K562 (cell line): Measurements from ENCODE around the gene ATL2. TPM values are rescaled to one million over a fixed set of nuclear protein-coding genes. Genes with fewer than 3 reads are reported as not detected.

ENCODE experiments used
- ATF7 ChIP-seq: fragments of 450-650 bp; IDR thresholded peaks from 2 replicates; pipeline ENCODE4 v1.7.1; 2014; ENCODE audit warnings: mild to moderate bottlenecking, moderate library complexity
- CHD2 ChIP-seq: IDR thresholded peaks from 2 replicates; pipeline ENCODE4 v1.6.1; 2011; ENCODE audit warnings: low read depth, low read length
- CSDE1 ChIP-seq, 2 experiments: fragments of 450-650 bp; IDR thresholded peaks; 2 replicates each; pipeline ENCODE4 v1.6.1; 2016; ENCODE audit warnings: mild to moderate bottlenecking in 1 of 2
- DACH1 ChIP-seq: fragments of 450-650 bp; IDR thresholded peaks from 2 replicates; pipeline ENCODE4 v1.6.1; 2018; ENCODE audit not compliant: partially characterized antibody
- DIDO1 ChIP-seq: fragments of 450-650 bp; IDR thresholded peaks from 2 replicates; pipeline ENCODE4 v1.6.1; 2016; ENCODE audit warnings: low read depth, missing biosample characterization, missing genetic modification characterization
- DMBX1 ChIP-seq: fragments of 250-450 bp; sonication (Bioruptor Pico); IDR thresholded peaks from 2 replicates; pipeline ENCODE4 v1.8.0; 2022; ENCODE audit warnings: inconsistent platforms, mild to moderate bottlenecking, moderate library complexity, borderline replicate concordance
- EP300 ChIP-seq: IDR thresholded peaks from 2 replicates; pipeline ENCODE4 v1.6.1; 2012; ENCODE audit warnings: low read length, improper control_type of control experiment
- FOXA1 ChIP-seq: fragments of 450-650 bp; IDR thresholded peaks from 2 replicates; pipeline ENCODE4 v1.6.1; 2016; ENCODE audit warnings: mild to moderate bottlenecking, borderline replicate concordance
- HDAC1 ChIP-seq, 2 experiments: fragments of 450-650 bp; IDR thresholded peaks; 2 replicates each; pipeline ENCODE4 v1.6.1; 2016 to 2017; ENCODE audit warnings: inconsistent platforms in 1 of 2, mild to moderate bottlenecking in 1 of 2, moderate library complexity in 1 of 2
- MAFF ChIP-seq: IDR thresholded peaks from 2 replicates; pipeline ENCODE4 v1.6.1; 2012; ENCODE audit warnings: low read length, improper control_type of control experiment
- NFE2 ChIP-seq: IDR thresholded peaks from 2 replicates; pipeline ENCODE4 v1.6.1; 2014; ENCODE audit warnings: antibody characterized with exemption, low read depth
- NFE2L1 ChIP-seq: fragments of 450-650 bp; IDR thresholded peaks from 2 replicates; pipeline ENCODE4 v1.6.1; 2016; ENCODE audit warnings: missing genetic modification characterization, low read depth, mild to moderate bottlenecking, missing compliant biosample characterization, moderate library complexity, borderline replicate concordance
- PHF8 ChIP-seq: fragments of 200-600 bp; sonication (generic); IDR thresholded peaks from 2 replicates; pipeline ENCODE4 v1.6.1; 2012; ENCODE audit warnings: mixed run types, mild to moderate bottlenecking, inconsistent platforms, low read length, moderate library complexity, borderline replicate concordance
- SMAD1 ChIP-seq: fragments of 150-350 bp; IDR thresholded peaks from 2 replicates; pipeline ENCODE4 v1.6.1; 2014; ENCODE audit warnings: low read length, low read depth; ENCODE audit not compliant: partially characterized antibody
- TBP ChIP-seq: optimal IDR thresholded peaks from 2 replicates; pipeline ENCODE3; 2011; ENCODE audit warnings: low read depth, low read length, improper control_type of control experiment
- XRCC3 ChIP-seq: fragments of 450-650 bp; IDR thresholded peaks from 2 replicates; pipeline ENCODE4 v1.6.1; 2017; ENCODE audit warnings: mild to moderate bottlenecking, moderate library complexity
- ZNF639 ChIP-seq, 2 experiments: fragments of 200-800 bp in 1 of 2; sonication (Bioruptor generic) in 1 of 2; sonication (generic) in 1 of 2; formaldehyde crosslinking in 1 of 2; IDR thresholded peaks in 1 of 2; conservative IDR thresholded peaks in 1 of 2; 2 replicates each; pipeline versions ENCODE4 v1.5.0 to v1.6.1; 2016 to 2020; ENCODE audit warnings: missing compliant biosample characterization in 1 of 2, missing genetic modification characterization in 1 of 2, missing genetic modification reagents in 1 of 2
- ZNF707 ChIP-seq: fragments of 250-450 bp; sonication (Bioruptor Pico); conservative IDR thresholded peaks from 2 replicates; pipeline ENCODE4 v1.8.0; 2022; ENCODE audit warnings: inconsistent platforms, mild to moderate bottlenecking, moderate library complexity
- polyA plus RNA-seq, 8 experiments: library from polyadenylated mRNA; depleted of rRNA in 4 of 8; stranded (reverse) in 5 of 8; unstranded in 3 of 8; fragments of >200 nt; fragmentation: Nextera tagmentation in 2 of 8; fragmentation: Illumina TruSeq in 1 of 8; extraction: Ambion mirVana in 2 of 8; extraction: Trizol in 1 of 8; gene quantifications; 2 replicates each; pipeline versions ENCODE4 v1.2.1 to v1.2.3, GENCODE V29; 2011 to 2014; ENCODE audit warnings: inconsistent platforms in 1 of 8, missing spikeins in 1 of 8
- total RNA-seq, 7 experiments: library from RNA; depleted of rRNA in 6 of 7; stranded (reverse); fragments of >200 nt in 6 of 7; fragmentation: Illumina TruSeq in 2 of 7; extraction: Trizol in 2 of 7; gene quantifications; 2 replicates each; pipeline versions ENCODE4 v1.2.1 to v1.2.3, GENCODE V29; 2011 to 2021; ENCODE audit warnings: low replicate concordance in 1 of 7
- TF ChIP-seq, protein P1 (sequence below), 3 experiments: fragments of 200-800 bp in 1 of 3; sonication (Bioruptor generic) in 1 of 3; sonication (generic) in 1 of 3; formaldehyde crosslinking in 1 of 3; IDR thresholded peaks; 2 replicates each; pipeline versions ENCODE4 v1.6.1 to v1.8.0; 2016 to 2022; ENCODE audit warnings: mild to moderate bottlenecking in 2 of 3, missing compliant biosample characterization in 2 of 3, missing genetic modification characterization in 2 of 3, missing genetic modification reagents in 1 of 3
- TF ChIP-seq, protein P2 (sequence below): sonication (generic); formaldehyde crosslinking; IDR thresholded peaks from 2 replicates; pipeline ENCODE4 v1.8.1; 2023; ENCODE audit warnings: missing genetic modification reagents, mild to moderate bottlenecking, borderline replicate concordance

The ATL2 gene
- total and polyA plus RNA-seq, 9 of the 15 experiments (the other 6 are each of a cell fraction or from before 2014, with no cell fraction given): 12.0 to 80.8 (median 70.2) TPM

GRCh38 chr2:38377050-38377828 lies at the start of gene ATL2 (continued):
- TF ChIP-seq, protein P1, sequence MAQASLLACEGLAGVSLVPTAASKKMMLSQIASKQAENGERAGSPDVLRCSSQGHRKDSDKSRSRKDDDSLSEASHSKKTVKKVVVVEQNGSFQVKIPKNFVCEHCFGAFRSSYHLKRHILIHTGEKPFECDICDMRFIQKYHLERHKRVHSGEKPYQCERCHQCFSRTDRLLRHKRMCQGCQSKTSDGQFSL (CRISPR knock-in tag; IDR thresholded peaks at IDR 0.05): peak; percentile 70
- TF ChIP-seq, protein P1 (tag; IDR thresholded peaks at IDR 0.05): no peak
- TF ChIP-seq NFE2L1 (tag): no peak
- TF ChIP-seq SMAD1: peak; percentile 53
- no peak for TF ChIP-seq FOXA1
- TF ChIP-seq ATF7: peak; percentile 54; the same call in 1 of the 2 replicates
- TF ChIP-seq CHD2: no peak
- no peak for TF ChIP-seq DMBX1 (CRISPR knock-in tag)
- no peak for TF ChIP-seq ZNF707
- TF ChIP-seq XRCC3: no peak
- TF ChIP-seq, protein P2, sequence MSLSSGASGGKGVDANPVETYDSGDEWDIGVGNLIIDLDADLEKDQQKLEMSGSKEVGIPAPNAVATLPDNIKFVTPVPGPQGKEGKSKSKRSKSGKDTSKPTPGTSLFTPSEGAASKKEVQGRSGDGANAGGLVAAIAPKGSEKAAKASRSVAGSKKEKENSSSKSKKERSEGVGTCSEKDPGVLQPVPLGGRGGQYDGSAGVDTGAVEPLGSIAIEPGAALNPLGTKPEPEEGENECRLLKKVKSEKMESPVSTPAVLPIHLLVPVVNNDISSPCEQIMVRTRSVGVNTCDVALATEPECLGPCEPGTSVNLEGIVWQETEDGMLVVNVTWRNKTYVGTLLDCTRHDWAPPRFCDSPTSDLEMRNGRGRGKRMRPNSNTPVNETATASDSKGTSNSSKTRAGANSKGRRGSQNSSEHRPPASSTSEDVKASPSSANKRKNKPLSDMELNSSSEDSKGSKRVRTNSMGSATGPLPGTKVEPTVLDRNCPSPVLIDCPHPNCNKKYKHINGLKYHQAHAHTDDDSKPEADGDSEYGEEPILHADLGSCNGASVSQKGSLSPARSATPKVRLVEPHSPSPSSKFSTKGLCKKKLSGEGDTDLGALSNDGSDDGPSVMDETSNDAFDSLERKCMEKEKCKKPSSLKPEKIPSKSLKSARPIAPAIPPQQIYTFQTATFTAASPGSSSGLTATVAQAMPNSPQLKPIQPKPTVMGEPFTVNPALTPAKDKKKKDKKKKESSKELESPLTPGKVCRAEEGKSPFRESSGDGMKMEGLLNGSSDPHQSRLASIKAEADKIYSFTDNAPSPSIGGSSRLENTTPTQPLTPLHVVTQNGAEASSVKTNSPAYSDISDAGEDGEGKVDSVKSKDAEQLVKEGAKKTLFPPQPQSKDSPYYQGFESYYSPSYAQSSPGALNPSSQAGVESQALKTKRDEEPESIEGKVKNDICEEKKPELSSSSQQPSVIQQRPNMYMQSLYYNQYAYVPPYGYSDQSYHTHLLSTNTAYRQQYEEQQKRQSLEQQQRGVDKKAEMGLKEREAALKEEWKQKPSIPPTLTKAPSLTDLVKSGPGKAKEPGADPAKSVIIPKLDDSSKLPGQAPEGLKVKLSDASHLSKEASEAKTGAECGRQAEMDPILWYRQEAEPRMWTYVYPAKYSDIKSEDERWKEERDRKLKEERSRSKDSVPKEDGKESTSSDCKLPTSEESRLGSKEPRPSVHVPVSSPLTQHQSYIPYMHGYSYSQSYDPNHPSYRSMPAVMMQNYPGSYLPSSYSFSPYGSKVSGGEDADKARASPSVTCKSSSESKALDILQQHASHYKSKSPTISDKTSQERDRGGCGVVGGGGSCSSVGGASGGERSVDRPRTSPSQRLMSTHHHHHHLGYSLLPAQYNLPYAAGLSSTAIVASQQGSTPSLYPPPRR (CRISPR knock-in tag): no peak
- peak; percentile 88 for TF ChIP-seq TBP
- TF ChIP-seq MAFF: no peak
- peak; percentile 72 for TF ChIP-seq DIDO1 (tag)
- peak; percentile 31 for TF ChIP-seq DACH1
- TF ChIP-seq HDAC1 (IDR thresholded peaks at IDR 0.05): peak in 1 of 2 experiments; percentile 42; a peak in 2 of 4 replicates
- no peak for TF ChIP-seq CSDE1 (IDR thresholded peaks at IDR 0.05)
- TF ChIP-seq PHF8: peak; percentile 89
- 0 out of 2 replicates have a peak, but pooled peaks have one; percentile 7 for TF ChIP-seq NFE2
- TF ChIP-seq ZNF639 (CRISPR knock-in tag; conservative IDR thresholded peaks at IDR 0.05 in 1 of 2, IDR thresholded peaks at IDR 0.05 in 1 of 2): peak in 1 of 2 experiments; percentile 68; a peak in 1 of 4 replicates
- peak; percentile 40 for TF ChIP-seq EP300
